Measurements from ENCODE around the gene INSC.

DNA sequence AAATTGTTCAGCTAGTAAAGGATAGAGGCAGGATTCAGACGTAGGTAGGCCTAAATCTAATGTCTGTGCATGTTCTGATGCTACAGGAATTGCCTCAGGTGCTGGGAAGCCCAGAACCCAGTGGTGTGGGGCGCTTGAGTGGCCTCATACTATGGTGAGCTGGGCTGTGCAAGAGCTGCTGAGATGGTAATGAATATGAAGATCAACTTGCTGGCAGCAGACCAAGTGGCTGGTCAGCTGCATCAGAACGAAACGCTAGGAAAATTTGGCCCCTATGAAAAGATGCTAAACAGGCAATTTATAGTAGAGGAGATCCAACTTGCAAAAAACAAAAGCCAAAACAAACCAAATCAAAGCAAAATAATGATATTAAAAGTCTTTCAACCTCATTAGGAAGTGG, 102.7 kb downstream of the INSC start:
- TF ChIP-seq, protein P1, sequence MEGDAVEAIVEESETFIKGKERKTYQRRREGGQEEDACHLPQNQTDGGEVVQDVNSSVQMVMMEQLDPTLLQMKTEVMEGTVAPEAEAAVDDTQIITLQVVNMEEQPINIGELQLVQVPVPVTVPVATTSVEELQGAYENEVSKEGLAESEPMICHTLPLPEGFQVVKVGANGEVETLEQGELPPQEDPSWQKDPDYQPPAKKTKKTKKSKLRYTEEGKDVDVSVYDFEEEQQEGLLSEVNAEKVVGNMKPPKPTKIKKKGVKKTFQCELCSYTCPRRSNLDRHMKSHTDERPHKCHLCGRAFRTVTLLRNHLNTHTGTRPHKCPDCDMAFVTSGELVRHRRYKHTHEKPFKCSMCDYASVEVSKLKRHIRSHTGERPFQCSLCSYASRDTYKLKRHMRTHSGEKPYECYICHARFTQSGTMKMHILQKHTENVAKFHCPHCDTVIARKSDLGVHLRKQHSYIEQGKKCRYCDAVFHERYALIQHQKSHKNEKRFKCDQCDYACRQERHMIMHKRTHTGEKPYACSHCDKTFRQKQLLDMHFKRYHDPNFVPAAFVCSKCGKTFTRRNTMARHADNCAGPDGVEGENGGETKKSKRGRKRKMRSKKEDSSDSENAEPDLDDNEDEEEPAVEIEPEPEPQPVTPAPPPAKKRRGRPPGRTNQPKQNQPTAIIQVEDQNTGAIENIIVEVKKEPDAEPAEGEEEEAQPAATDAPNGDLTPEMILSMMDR (IDR thresholded peaks at IDR 0.05): no peak
- no peak for TF ChIP-seq POLR2A (IDR thresholded peaks at IDR 0.05)
- no peak for TF ChIP-seq POLR2AphosphoS5 (IDR thresholded peaks at IDR 0.05)

Data from gastroesophageal sphincter (tissue), 3 donors.